LNCAP (cell line): ENCODE results near the gene KLHDC2.

Experiments used
- TF ChIP-seq, protein P1 (sequence below): fragments of 450-650 bp; IDR thresholded peaks from 2 replicates; pipeline ENCODE4 v1.5.1; 2017; ENCODE audit warnings: mild to moderate bottlenecking

Gene KLHDC2, protein sequence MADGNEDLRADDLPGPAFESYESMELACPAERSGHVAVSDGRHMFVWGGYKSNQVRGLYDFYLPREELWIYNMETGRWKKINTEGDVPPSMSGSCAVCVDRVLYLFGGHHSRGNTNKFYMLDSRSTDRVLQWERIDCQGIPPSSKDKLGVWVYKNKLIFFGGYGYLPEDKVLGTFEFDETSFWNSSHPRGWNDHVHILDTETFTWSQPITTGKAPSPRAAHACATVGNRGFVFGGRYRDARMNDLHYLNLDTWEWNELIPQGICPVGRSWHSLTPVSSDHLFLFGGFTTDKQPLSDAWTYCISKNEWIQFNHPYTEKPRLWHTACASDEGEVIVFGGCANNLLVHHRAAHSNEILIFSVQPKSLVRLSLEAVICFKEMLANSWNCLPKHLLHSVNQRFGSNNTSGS

DNA sequence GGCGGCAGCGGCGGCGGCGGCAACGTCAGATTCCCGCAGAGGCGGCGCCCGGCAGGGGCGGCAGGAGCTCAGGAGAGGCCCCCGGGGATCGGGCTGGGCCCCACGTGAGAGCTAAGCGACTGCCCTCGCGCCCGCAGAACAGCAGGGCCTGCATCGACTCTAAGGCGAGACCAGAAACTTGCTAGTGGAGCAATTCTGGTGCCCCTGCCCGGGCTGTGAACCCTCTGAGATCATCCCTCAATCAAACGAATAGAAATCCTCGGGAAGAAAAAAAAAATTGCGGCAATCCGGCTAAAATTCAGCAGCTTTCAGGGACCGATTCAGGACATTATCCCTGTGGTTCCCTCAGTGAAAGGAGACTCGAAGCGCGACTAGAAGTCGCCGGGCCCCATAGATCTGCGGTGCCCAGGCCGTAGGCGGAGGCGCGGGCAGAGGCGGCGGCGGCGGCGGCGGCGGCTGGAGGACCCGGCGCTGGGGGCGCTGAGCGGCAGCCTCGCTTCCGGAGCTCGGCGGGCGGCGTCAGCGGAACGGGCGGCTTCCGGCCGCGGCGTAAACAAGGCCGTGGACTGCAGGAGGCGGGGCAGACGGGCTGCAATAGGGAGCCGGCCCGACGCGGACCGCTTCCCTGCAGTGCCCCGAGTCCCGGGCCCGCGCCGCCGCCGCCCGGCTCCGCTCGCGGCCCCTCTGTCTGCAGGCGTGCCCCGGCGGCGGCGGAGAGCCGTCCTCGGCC lies at the start of gene KLHDC2:
KLHDC2 (plus strand) TSS at position 583 of the 730 bp plus-strand sequence. CDS start 316 bp downstream, outside the sequence.
- TF ChIP-seq, protein P1, sequence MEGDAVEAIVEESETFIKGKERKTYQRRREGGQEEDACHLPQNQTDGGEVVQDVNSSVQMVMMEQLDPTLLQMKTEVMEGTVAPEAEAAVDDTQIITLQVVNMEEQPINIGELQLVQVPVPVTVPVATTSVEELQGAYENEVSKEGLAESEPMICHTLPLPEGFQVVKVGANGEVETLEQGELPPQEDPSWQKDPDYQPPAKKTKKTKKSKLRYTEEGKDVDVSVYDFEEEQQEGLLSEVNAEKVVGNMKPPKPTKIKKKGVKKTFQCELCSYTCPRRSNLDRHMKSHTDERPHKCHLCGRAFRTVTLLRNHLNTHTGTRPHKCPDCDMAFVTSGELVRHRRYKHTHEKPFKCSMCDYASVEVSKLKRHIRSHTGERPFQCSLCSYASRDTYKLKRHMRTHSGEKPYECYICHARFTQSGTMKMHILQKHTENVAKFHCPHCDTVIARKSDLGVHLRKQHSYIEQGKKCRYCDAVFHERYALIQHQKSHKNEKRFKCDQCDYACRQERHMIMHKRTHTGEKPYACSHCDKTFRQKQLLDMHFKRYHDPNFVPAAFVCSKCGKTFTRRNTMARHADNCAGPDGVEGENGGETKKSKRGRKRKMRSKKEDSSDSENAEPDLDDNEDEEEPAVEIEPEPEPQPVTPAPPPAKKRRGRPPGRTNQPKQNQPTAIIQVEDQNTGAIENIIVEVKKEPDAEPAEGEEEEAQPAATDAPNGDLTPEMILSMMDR = peak; percentile 62

DNA sequence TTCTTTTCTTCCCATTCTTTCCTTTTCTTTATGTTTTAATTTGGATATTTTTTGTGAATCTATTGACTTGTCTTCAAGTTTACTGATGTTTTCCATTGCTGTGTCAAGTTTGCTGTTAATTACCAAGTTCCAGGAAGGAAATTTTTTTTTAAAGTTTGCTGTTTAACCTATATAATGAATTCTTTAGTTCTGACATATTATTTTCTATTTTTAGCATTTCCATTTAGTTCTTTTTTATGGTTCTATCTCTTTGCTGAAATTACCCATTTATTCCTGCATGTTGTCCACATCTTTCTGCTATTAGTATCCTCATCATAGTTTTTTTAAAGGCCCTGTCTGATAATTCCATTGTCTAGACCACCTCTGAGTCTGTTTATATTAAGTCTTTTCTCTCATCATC lies 47.2 kb upstream of the KLHDC2 start:
- TF ChIP-seq, protein P1 = no peak

DNA sequence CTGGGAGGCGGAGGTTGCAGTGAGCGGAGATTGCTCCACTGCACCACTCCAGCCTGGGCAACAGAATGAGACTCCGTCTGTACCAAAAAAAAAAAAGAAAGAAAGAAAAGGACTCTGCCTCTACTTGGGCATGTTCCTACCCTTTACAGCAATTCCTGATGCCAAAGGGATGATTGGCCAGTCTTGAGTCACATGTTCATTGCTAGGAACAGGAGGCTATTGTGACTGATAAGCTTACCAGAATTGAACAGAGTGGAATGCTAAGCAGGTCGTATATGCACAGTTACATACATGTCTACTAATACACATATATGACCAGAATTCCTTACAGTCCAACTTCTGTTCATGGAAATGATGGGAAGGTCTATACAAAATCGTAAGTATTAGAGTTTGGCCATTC lies 40.8 kb upstream of the KLHDC2 start:
- TF ChIP-seq, protein P1 = no peak

DNA sequence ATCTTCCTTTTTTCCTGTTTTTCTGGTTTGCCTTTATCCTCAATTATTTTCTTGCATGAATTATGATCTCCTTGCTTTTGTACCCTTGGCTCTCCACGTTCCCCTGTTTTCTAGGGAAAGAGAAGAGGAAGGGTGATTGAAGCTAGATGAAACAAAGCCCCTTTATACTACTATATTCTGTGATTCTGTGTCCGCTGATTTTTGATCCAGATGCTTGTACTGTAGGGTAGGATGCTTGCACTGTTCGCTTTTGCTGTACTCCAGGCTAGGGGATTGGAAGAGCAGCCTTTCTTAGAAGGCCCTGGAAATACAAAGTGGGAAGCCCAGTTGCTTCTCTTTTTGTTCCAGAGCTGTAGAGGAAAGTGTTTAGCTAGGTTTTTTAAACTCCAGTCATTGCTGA lies 35.1 kb upstream of the KLHDC2 start:
- TF ChIP-seq, protein P1 = no peak

DNA sequence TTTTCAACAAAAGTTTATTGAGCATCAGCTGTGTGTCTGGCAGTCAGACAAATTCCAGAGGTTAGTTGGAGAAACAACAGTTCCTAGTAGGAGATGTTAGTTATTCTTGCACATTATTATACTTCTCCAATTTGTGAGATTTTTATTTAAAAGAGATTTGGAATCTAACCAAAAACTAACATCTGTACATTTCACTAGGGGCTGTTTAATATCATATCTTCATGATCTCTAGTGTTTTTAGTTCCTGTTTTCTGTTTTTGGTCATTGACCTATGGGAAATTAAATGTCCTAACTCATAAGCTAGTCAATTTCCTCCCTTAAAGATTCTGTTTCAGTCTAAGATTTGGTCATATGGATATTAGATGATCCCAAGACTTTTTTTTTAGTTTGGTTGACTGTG lies 34.1 kb upstream of the KLHDC2 start:
- TF ChIP-seq, protein P1 = no peak

DNA sequence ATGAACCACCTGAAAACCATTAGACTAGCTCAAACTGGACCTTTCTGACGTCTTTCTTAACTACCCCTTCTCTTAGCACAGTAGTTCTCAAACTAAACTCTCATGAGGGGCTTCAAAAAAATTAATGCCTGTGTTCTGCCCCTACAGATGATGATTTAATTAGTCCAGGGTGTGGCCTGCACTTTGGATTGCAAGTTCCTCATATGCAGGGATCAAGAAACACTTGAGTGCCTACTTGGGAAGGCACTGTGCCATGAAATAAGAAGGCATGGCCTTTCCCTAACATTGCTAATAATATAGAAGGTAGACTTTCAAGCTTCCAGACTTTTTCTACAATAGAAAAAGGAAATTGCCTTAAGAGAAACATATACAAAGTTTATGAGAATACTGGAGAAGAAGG lies 22.8 kb upstream of the KLHDC2 start:
- TF ChIP-seq, protein P1 = no peak

DNA sequence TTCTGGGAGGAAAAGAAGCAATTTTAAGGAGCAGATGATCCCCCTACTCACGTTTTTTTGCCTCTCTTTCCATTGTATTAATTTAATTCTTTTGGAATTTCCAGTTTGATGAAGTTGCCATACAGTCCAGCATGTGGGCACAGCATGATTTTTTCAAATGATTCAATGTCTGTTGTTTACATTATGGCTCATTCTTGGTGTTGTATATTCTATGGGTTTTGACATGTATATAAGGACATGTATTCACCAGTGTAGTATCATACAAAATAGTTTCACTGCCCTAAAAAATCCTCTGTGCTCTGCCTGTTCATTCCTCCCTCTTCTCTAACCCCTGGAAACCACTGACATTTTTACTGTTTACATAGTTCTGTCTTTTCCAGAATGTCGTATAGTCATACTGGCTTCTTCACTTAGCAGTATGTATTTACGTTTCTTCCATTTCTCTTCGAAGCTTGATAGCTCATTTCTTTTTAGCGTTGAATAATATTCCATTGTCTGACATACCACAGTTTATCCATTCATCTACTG lies 13.3 kb upstream of the KLHDC2 start:
- TF ChIP-seq, protein P1 = no peak
